Panc1 (cell line): ENCODE measurements around the gene IRF2. TPM values are rescaled to one million over a fixed set of nuclear protein-coding genes. Genes with fewer than 3 reads are reported as not detected.

Experiments
- ATAC-seq: fragments of 200-7000 bp; cut with Tn5 transposase; 2 replicates; pipeline ENCODE4 v1.9.1; 2020; ENCODE audit warnings: mild to moderate bottlenecking, moderate library complexity
- BruUV-seq: library from RNA; stranded (reverse); fragments of 400-500 nt; replicated peaks from 2 replicates; lab custom pipeline; 2021; lab: Mats Ljungman, UMichigan
- CTCF ChIA-PET: fragments of 300-600 bp; sonication (Branson Sonifier 250); formaldehyde crosslinking; loops from one replicate; lab custom pipeline; 2022; ENCODE audit warnings: antibody characterized with exemption; lab: Charles Lee
- POLR2A ChIA-PET: fragments of 300-600 bp; sonication (Branson Sonifier 250); formaldehyde crosslinking; loops from one replicate; lab custom pipeline; 2022; ENCODE audit warnings: antibody characterized with exemption; lab: Charles Lee
- DNase-seq: peaks from one replicate; pipeline ENCODE4 v3.0.0-alpha.2; 2010; ENCODE audit warnings: low read depth, low spot score
- H3K27ac ChIP-seq: 2 replicates; pipeline ENCODE4 v1.5.1; 2011; ENCODE audit warnings: mild to moderate bottlenecking, low read length, inconsistent platforms
- H3K27me3 ChIP-seq: fragments of 200-500 bp; sonication (Bioruptor generic); 2 replicates; pipeline ENCODE4 v1.6.0; 2014; ENCODE audit warnings: low read length, inconsistent platforms; ENCODE audit not compliant: control insufficient read depth, insufficient read depth
- H3K36me3 ChIP-seq: fragments of 200-500 bp; sonication (Bioruptor generic); 2 replicates; pipeline ENCODE4 v1.5.1; 2014; ENCODE audit warnings: inconsistent platforms, mild to moderate bottlenecking, low read length, moderate library complexity; ENCODE audit not compliant: control insufficient read depth, insufficient read depth
- H3K4me1 ChIP-seq: 2 replicates; pipeline ENCODE4 v1.5.1; 2011; ENCODE audit warnings: inconsistent platforms, mild to moderate bottlenecking, low read length, moderate library complexity; ENCODE audit not compliant: control insufficient read depth, insufficient read depth
- H3K4me3 ChIP-seq, 2 experiments: 2 replicates each; pipeline ENCODE4 v1.5.1; 2011 to 2012; ENCODE audit warnings: low read depth in 2 of 2, low read length in 2 of 2, mild to moderate bottlenecking in 2 of 2, inconsistent platforms in 1 of 2, moderate library complexity in 1 of 2
- H3K9me3 ChIP-seq: fragments of 200-500 bp; sonication (Bioruptor generic); 2 replicates; pipeline ENCODE4 v1.5.1; 2014; ENCODE audit warnings: low read depth, mild to moderate bottlenecking, inconsistent platforms, low read length, moderate library complexity; ENCODE audit not compliant: control insufficient read depth, insufficient read depth
- CTCF ChIP-seq: fragments of 450-650 bp; IDR thresholded peaks from 2 replicates; pipeline ENCODE4 v1.5.1; 2017; ENCODE audit warnings: mild to moderate bottlenecking
- POLR2AphosphoS5 ChIP-seq: IDR thresholded peaks from 2 replicates; pipeline ENCODE4 v1.6.1; 2012; ENCODE audit warnings: mild to moderate bottlenecking, low read depth, low read length, moderate library complexity
- REST ChIP-seq, 2 experiments: IDR thresholded peaks; 2 replicates each; pipeline ENCODE4 v1.6.1; 2011 to 2012; ENCODE audit warnings: low read depth in 2 of 2, control low read depth in 1 of 2, low read length in 1 of 2, mild to moderate bottlenecking in 1 of 2, moderate library complexity in 1 of 2; ENCODE audit not compliant: insufficient read depth in 1 of 2
- SIN3A ChIP-seq: IDR thresholded peaks from 2 replicates; pipeline ENCODE4 v1.6.1; 2012; ENCODE audit warnings: low read depth, mild to moderate bottlenecking, low read length, moderate library complexity, borderline replicate concordance; ENCODE audit not compliant: insufficient read depth
- TCF7L2 ChIP-seq: IDR thresholded peaks from 2 replicates; pipeline ENCODE4 v1.6.1; 2011; ENCODE audit warnings: mild to moderate bottlenecking, low read depth, low read length, inconsistent platforms
- in situ Hi-C: cut with HindIII; loops from 2 replicates; pipeline ENCODE4 v1.10.0; 2016; ENCODE audit warnings: low sequenced_read_pairs, low pct_unique_long_range_greater_than_20kb
- intact Hi-C: fragments of 100-400 bp; cut with micrococcal nuclease; formaldehyde crosslinking; loops from one replicate; pipeline ENCODE4 v1.10.0; 2022; ENCODE audit not compliant: unreplicated experiment
- total RNA-seq: library from RNA; stranded (reverse); gene quantifications from one replicate; pipeline ENCODE4 v1.2.1, GENCODE V29; 2021; ENCODE audit not compliant: unreplicated experiment

Gene IRF2
- total RNA-seq, 1 experiment from 2014 or later = 16.2 TPM

- POLR2A ChIA-PET = interaction anchor here (0.5 kb wide), 1 partner anchor 27 kb away, joined by 7 read pairs; the partner anchor contains the start of gene IRF2
- DNase-seq = no peak
- in situ Hi-C loops = no loop called here
Measured at GRCh38 chr4:184447664-184448063, 26.7 kb downstream of the IRF2 start.

GRCh38 chr4:184446132-184446658 is 28.2 kb downstream of the IRF2 start:
- Histone ChIP-seq H3K4me1 (peaks cover 23% of the 10 kb centered on the region), H3K4me3 (no peak overlapping the region), H3K27ac (no peak overlapping the region), H3K9me3 (no peaks in the 10 kb centered on the region), H3K36me3 (no peaks in the 10 kb centered on the region), H3K27me3 (no peaks in the 10 kb centered on the region)
- TF ChIP-seq TCF7L2 = no peak
- no peak for TF ChIP-seq REST (IDR thresholded peaks at IDR 0.05; ENCODE audit: insufficient read depth in 1 of 2, low read depth in 2 of 2, low read length in 1 of 2)
- no peak for TF ChIP-seq CTCF
- no peak for TF ChIP-seq POLR2AphosphoS5
- no peak for TF ChIP-seq SIN3A
- intact Hi-C loops (no loop called here), in situ Hi-C loops (no loop called here)
- ChIA-PET POLR2A (no interaction called here), CTCF (no interaction called here)
- ATAC-seq (no peak), DNase-seq (no peak)
- BruUV-seq = no TSS peak

More at GRCh38 chr4:184447664-184448063, 26.7 kb downstream of the IRF2 start:
- TF ChIP-seq CTCF (no peak), TCF7L2 (no peak), SIN3A (no peak), POLR2AphosphoS5 (no peak), REST (IDR thresholded peaks at IDR 0.05; ENCODE audit: insufficient read depth in 1 of 2, low read depth in 2 of 2, low read length in 1 of 2) (no peak)
- no peaks in the 10 kb centered on the region for H3K27me3 ChIP-seq
- intact Hi-C loops = no loop called here
- H3K4me3 ChIP-seq = no peak overlapping the region
- ATAC-seq = no peak
- peak overlapping the region; percentile 81 for H3K27ac ChIP-seq
- H3K36me3 ChIP-seq = no peaks in the 10 kb centered on the region
- H3K9me3 ChIP-seq = no peaks in the 10 kb centered on the region
- no TSS peak for BruUV-seq
- CTCF ChIA-PET = interaction anchor here (0.6 kb wide), 1 partner anchor 375 kb away, joined by 7 read pairs; no protein-coding TSS in a partner anchor
- H3K4me1 ChIP-seq = peaks cover 20% of the 10 kb centered on the region
